Measurements from ENCODE around the gene UBP1. TPM values are rescaled to one million over a fixed set of nuclear protein-coding genes. Genes with fewer than 3 reads are reported as not detected.
"Not testable (repeated sequence)": the region's sequence is repeated elsewhere in the genome, so short reads cannot be mapped to it uniquely, and the experiment has no call there.

The UBP1 gene
- total RNA-seq, 1 donor from 2014 or later = 74.1 TPM

DNA sequence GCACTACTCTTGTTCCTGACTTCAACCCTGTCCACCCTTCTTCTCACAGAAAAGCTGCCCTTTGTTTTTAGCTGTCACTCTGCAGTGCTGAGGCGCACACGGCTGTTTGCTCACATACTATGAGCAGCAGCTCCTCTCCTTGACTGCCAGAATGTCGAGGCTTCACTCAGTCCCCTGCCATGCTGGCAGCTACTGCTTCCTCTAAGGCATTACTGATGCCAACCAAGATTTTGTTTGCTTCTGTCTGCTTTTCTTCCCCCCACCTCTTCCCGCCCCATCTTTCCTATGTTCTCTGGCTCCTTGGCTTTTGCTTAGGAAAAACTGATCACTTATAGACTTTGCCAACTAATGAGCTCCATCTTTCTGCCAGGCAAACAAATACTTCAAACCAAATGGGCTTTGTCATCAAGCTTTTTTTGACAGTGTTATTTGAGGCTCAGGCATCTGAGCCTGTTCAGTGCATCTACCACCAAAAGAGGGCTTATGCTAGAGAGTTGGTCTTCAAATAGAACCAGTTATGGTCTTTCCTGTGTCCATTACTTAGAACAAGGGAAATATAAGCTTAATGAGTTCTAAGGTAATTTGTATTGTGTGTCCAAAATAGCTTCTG is 81.9 kb downstream of the UBP1 start:
- Histone ChIP-seq H3F3A (ENCODE audit: low read depth) (no peaks in the 10 kb centered on the region), H3K4me2 (no peak overlapping the region), H2AFZ (replicated peaks) (no peak overlapping the region), H3K27ac (no peak overlapping the region), H3K4me1 (peaks cover 5% of the 10 kb centered on the region), H3K27me3 (no peaks in the 10 kb centered on the region), H4K20me1 (ENCODE audit: low read depth) (no peaks in the 10 kb centered on the region), H3K9me3 (ENCODE audit: low read depth) (no peaks in the 10 kb centered on the region), H3K4me3 (no peak overlapping the region), H3K9ac (no peak overlapping the region), H3K79me2 (ENCODE audit: low read depth) (no peaks in the 10 kb centered on the region), H3K36me3 (no peaks in the 10 kb centered on the region)
- TF ChIP-seq, protein P1, sequence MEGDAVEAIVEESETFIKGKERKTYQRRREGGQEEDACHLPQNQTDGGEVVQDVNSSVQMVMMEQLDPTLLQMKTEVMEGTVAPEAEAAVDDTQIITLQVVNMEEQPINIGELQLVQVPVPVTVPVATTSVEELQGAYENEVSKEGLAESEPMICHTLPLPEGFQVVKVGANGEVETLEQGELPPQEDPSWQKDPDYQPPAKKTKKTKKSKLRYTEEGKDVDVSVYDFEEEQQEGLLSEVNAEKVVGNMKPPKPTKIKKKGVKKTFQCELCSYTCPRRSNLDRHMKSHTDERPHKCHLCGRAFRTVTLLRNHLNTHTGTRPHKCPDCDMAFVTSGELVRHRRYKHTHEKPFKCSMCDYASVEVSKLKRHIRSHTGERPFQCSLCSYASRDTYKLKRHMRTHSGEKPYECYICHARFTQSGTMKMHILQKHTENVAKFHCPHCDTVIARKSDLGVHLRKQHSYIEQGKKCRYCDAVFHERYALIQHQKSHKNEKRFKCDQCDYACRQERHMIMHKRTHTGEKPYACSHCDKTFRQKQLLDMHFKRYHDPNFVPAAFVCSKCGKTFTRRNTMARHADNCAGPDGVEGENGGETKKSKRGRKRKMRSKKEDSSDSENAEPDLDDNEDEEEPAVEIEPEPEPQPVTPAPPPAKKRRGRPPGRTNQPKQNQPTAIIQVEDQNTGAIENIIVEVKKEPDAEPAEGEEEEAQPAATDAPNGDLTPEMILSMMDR (IDR thresholded peaks at IDR 0.05) = no peak
- TF ChIP-seq EZH2phosphoT487 (IDR thresholded peaks at IDR 0.05) (no peak), EZH2 (IDR thresholded peaks at IDR 0.05) (no peak)
- H3K4me3 Mint-ChIP-seq = no peak overlapping the region
- no peaks in the 10 kb centered on the region for H3K4me1 Mint-ChIP-seq
- H3K27ac Mint-ChIP-seq = no peak overlapping the region
- no peaks in the 10 kb centered on the region for H3K9me3 Mint-ChIP-seq
- no peak for DNase-seq (ENCODE audit: low spot score)
- no peaks in the 10 kb centered on the region for H3K36me3 Mint-ChIP-seq
- H3K27me3 Mint-ChIP-seq (ENCODE audit: insufficient read depth, low read depth) = no peaks in the 10 kb centered on the region

DNA sequence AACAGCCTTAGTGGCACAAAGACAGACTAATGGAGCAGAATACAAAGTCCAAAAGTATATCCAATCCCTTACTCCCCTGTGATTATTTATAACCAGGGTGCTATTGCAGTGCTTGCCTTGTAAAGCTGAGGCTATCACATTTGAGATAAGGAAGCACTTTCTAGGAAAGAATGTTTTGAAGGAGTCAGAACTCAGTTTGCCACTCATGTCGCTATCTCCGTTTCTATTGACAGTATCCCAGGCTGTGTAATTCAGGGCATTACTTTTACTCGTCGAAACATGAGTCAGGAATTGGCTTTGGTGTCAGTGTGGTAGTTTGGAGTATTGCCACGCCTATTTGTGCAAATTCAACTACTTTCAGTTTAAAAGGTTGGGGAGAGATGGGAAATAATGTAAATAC is 84.6 kb downstream of the UBP1 start:
- DNase-seq (ENCODE audit: low spot score) = no peak
- Histone ChIP-seq H3K4me1 (peaks cover 5% of the 10 kb centered on the region), H3F3A (ENCODE audit: low read depth) (no peaks in the 10 kb centered on the region), H3K79me2 (ENCODE audit: low read depth) (no peaks in the 10 kb centered on the region), H3K36me3 (no peaks in the 10 kb centered on the region), H3K9ac (no peak overlapping the region), H3K4me3 (no peak overlapping the region), H2AFZ (replicated peaks) (no peak overlapping the region), H3K4me2 (no peak overlapping the region), H3K9me3 (ENCODE audit: low read depth) (no peaks in the 10 kb centered on the region), H3K27me3 (no peaks in the 10 kb centered on the region), H3K27ac (no peak overlapping the region), H4K20me1 (ENCODE audit: low read depth) (no peaks in the 10 kb centered on the region)
- no peaks in the 10 kb centered on the region for H3K36me3 Mint-ChIP-seq
- no peak overlapping the region for H3K4me3 Mint-ChIP-seq
- TF ChIP-seq EZH2 (IDR thresholded peaks at IDR 0.05) (no peak), EZH2phosphoT487 (IDR thresholded peaks at IDR 0.05) (no peak)
- TF ChIP-seq, protein P1 (IDR thresholded peaks at IDR 0.05) = no peak
- no peaks in the 10 kb centered on the region for H3K4me1 Mint-ChIP-seq
- H3K27me3 Mint-ChIP-seq (ENCODE audit: insufficient read depth, low read depth) = no peaks in the 10 kb centered on the region
- H3K27ac Mint-ChIP-seq = no peak overlapping the region
- no peaks in the 10 kb centered on the region for H3K9me3 Mint-ChIP-seq

DNA sequence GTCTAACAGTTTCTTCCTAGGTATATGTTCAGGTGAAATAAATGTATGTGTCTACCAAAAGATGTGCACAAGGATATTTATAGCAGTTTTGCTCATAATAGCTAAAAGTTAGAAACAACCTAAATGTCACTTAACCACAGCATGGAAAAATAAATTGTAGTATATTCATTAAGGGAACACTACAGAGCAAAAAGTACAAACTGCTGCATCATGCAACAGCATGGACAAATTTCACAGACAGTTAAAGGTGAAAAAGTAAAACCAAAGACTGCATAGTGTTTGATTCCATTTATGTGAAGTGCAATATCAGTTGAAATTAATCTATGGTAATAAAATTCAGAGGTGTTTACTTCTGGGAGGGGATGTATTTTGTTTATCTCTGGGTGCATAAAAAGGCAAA is 100.4 kb downstream of the UBP1 start:
- Mint-ChIP-seq H3K9me3 (peaks cover 2% of the 10 kb centered on the region), H3K36me3 (no peaks in the 10 kb centered on the region), H3K4me1 (no peaks in the 10 kb centered on the region), H3K27ac (no peak overlapping the region), H3K27me3 (ENCODE audit: insufficient read depth, low read depth) (no peaks in the 10 kb centered on the region), H3K4me3 (no peak overlapping the region)
- H3K4me2 ChIP-seq = no peak overlapping the region
- DNase-seq (ENCODE audit: low spot score) = no peak
- H3K27ac ChIP-seq = no peak overlapping the region
- no peaks in the 10 kb centered on the region for H3K9me3 ChIP-seq (ENCODE audit: low read depth)
- H3K4me3 ChIP-seq = no peak overlapping the region
- no peak overlapping the region for H2AFZ ChIP-seq (replicated peaks)
- H3K36me3 ChIP-seq = no peaks in the 10 kb centered on the region
- no peaks in the 10 kb centered on the region for H3F3A ChIP-seq (ENCODE audit: low read depth)
- H3K27me3 ChIP-seq = no peaks in the 10 kb centered on the region
- peaks cover under 1% of the 10 kb centered on the region for H3K4me1 ChIP-seq
- no peaks in the 10 kb centered on the region for H3K79me2 ChIP-seq (ENCODE audit: low read depth)
- no peak overlapping the region for H3K9ac ChIP-seq
- no peaks in the 10 kb centered on the region for H4K20me1 ChIP-seq (ENCODE audit: low read depth)
- TF ChIP-seq EZH2phosphoT487 (IDR thresholded peaks at IDR 0.05) = no peak
- TF ChIP-seq, protein P1 (IDR thresholded peaks at IDR 0.05) = no peak
- TF ChIP-seq EZH2 (IDR thresholded peaks at IDR 0.05) = no peak

DNA sequence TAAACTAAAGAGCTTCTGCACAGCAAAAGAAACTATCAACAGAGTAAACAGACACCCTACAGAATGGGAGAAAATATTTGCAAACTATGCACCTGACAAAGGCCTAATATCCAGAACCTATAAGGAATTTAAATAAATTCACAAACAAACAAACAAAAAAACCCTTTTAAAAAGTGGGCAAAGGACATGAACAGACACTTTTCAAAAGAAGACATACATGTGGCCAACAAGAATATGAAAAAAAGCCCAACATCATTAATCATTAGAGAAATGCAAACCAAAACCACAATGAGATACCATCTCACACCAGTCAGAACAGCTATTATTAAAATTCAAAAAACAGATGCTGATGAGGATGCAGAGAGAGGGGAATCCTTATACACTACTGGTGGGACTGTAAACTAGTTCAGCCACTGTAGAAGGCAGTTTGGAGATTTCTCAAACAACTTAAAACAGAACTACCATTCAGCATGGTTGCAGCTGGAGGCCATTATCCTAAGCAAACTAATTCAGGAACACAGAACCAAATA is 101.2 kb downstream of the UBP1 start:
- H3K27me3 Mint-ChIP-seq (ENCODE audit: insufficient read depth, low read depth); H3K4me2 ChIP-seq; H3K79me2 ChIP-seq (ENCODE audit: low read depth); DNase-seq (ENCODE audit: low spot score); H3K27ac Mint-ChIP-seq; H3K4me3 ChIP-seq; H3F3A ChIP-seq (ENCODE audit: low read depth); H3K27me3 ChIP-seq; H3K4me1 Mint-ChIP-seq; H2AFZ ChIP-seq (replicated peaks); H3K4me1 ChIP-seq; H3K36me3 Mint-ChIP-seq; H3K4me3 Mint-ChIP-seq; H3K9me3 Mint-ChIP-seq; H3K27ac ChIP-seq; H3K9me3 ChIP-seq (ENCODE audit: low read depth); H4K20me1 ChIP-seq (ENCODE audit: low read depth); H3K36me3 ChIP-seq; H3K9ac ChIP-seq: not testable (repeated sequence)
